Activated CD8-positive, alpha-beta memory T cell treated with anti-CD3 and anti-CD28 coated beads, Interleukin-2, amount 50 U/mL, for 1 hour (primary cell): ENCODE results near the gene SLC4A3.

ENCODE experiments used
- DNase-seq: peaks from one replicate; pipeline ENCODE4 v3.0.0-alpha.2; 2020; ENCODE audit errors: extremely low read depth

The SLC4A3 gene

GRCh38 chr2:219633276-219634065 is 6.0 kb downstream of the SLC4A3 start:
- no peak for DNase-seq

- DNase-seq = no peak
These were observed 6.9 kb downstream of the SLC4A3 start for GRCh38 chr2:219634171-219634940.

- no peak for DNase-seq
These were observed 7.7 kb downstream of the SLC4A3 start for GRCh38 chr2:219634951-219635751.

GRCh38 chr2:219636144-219636915 is 8.9 kb downstream of the SLC4A3 start:
- no peak for DNase-seq

- DNase-seq = no peak
These were observed 9.8 kb downstream of the SLC4A3 start for GRCh38 chr2:219636941-219637841.

GRCh38 chr2:219637842-219638185 is 10.4 kb downstream of the SLC4A3 start:
- DNase-seq = no peak

GRCh38 chr2:219638217-219638947 is 11.0 kb downstream of the SLC4A3 start:
- DNase-seq = no peak

GRCh38 chr2:219638948-219639755 is 11.7 kb downstream of the SLC4A3 start:
- DNase-seq = no peak

- no peak for DNase-seq
These were observed 14.1 kb downstream of the SLC4A3 start for GRCh38 chr2:219641390-219642068.

GRCh38 chr2:219642069-219642454 is 14.6 kb downstream of the SLC4A3 start:
- no peak for DNase-seq

- DNase-seq = peak; percentile 77
These were observed 15.1 kb downstream of the SLC4A3 start for GRCh38 chr2:219642465-219643083.

- no peak for DNase-seq
These were observed 15.6 kb downstream of the SLC4A3 start for GRCh38 chr2:219643084-219643473.

- no peak for DNase-seq
These were observed 16.5 kb downstream of the SLC4A3 start for GRCh38 chr2:219643788-219644398.

GRCh38 chr2:219644801-219645480 is 17.5 kb downstream of the SLC4A3 start:
- DNase-seq = no peak

GRCh38 chr2:219645631-219646527 is 18.4 kb downstream of the SLC4A3 start:
- DNase-seq = no peak

GRCh38 chr2:219648176-219648575 is 20.7 kb downstream of the SLC4A3 start:
- DNase-seq = no peak
